IPS-18c (cell line): ENCODE data around the gene SERINC2.
"Not testable (repeated sequence)": the region's sequence is repeated elsewhere in the genome, so short reads cannot be mapped to it uniquely, and the experiment has no call there.

ENCODE experiments used
- H3K4me3 ChIP-seq: 2 replicates; pipeline ENCODE4 v1.7.0; 2013; ENCODE audit warnings: low read depth, mild to moderate bottlenecking, low read length, moderate library complexity; ENCODE audit not compliant: insufficient read depth
- H3K9me3 ChIP-seq: one replicate; pipeline ENCODE4 v1.6.1; 2013; ENCODE audit warnings: mild to moderate bottlenecking, low read length, moderate library complexity; ENCODE audit not compliant: control insufficient read depth, insufficient read depth

The SERINC2 gene

DNA sequence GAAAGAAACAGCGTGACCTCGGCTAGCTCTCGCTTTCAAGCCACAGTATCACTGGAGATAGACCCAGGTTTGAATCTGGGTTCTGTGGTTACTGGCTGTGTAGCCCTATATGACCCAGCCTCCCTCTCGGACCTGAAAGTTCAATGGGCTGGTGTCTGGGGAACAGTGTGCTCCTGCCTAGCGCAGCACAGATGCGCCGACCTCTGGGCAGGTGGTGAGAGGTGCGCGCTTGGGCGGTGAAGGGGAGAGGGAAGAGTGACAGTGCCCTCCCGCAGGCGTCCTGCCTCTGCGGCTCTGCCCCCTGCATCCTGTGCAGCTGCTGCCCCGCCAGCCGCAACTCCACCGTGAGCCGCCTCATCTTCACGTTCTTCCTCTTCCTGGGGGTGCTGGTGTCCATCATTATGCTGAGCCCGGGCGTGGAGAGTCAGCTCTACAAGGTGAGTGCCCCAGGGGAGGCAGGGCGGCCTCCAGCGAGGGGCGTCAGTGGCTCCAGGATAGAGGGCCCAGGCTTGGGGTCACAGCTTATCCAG is 10.5 kb downstream of the SERINC2 start:
- H3K4me3 ChIP-seq: no peak overlapping the region

DNA sequence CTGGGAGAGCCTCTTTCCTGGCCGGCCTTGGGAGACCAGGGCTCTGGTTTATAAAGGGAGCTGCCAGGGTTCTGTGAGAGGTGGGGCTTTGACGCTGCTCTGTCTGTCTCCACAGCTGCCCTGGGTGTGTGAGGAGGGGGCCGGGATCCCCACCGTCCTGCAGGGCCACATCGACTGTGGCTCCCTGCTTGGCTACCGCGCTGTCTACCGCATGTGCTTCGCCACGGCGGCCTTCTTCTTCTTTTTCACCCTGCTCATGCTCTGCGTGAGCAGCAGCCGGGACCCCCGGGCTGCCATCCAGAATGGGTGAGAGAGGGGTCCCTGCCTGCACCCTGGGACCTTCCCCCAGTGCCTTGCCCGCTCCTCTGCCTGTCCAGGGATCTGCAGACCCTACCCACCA is 11.6 kb downstream of the SERINC2 start:
- no peaks in the 10 kb centered on the region for H3K9me3 ChIP-seq
- no peak overlapping the region for H3K4me3 ChIP-seq

More for the DNA sequence above, 10.5 kb downstream of the SERINC2 start:
- H3K9me3 ChIP-seq: no peaks in the 10 kb centered on the region

DNA sequence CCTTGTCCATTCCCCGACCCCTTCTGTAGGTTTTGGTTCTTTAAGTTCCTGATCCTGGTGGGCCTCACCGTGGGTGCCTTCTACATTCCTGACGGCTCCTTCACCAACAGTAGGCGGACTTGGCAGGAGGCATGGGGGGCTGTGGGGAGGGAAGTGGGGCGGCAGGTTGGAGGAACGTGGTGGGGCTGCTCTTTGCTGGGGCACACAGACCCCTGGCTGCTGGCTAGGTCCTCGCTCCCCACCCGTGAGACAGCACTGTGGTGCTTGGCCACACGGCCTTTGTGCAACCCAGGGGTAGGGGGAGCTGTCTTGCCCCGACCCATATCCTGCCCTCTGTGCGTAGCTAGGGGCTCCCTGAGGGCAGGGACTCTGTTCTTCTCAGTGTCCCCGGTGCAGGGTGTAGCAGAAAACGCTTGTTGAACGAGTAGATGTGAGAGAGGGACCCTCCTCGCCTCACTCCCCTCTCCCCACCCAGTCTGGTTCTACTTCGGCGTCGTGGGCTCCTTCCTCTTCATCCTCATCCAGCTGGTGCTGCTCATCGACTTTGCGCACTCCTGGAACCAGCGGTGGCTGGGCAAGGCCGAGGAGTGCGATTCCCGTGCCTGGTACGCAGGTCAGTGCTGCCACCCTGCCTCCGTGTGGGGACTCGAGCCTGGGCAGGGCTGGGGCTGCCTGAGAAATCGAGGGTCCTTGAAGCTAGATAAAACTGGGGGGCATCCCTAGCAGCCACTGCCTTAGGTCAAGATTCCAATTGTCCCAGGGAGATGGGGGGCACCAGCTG is 12.5 kb downstream of the SERINC2 start:
- Histone ChIP-seq H3K4me3 (no peak overlapping the region), H3K9me3 (no peaks in the 10 kb centered on the region)

DNA sequence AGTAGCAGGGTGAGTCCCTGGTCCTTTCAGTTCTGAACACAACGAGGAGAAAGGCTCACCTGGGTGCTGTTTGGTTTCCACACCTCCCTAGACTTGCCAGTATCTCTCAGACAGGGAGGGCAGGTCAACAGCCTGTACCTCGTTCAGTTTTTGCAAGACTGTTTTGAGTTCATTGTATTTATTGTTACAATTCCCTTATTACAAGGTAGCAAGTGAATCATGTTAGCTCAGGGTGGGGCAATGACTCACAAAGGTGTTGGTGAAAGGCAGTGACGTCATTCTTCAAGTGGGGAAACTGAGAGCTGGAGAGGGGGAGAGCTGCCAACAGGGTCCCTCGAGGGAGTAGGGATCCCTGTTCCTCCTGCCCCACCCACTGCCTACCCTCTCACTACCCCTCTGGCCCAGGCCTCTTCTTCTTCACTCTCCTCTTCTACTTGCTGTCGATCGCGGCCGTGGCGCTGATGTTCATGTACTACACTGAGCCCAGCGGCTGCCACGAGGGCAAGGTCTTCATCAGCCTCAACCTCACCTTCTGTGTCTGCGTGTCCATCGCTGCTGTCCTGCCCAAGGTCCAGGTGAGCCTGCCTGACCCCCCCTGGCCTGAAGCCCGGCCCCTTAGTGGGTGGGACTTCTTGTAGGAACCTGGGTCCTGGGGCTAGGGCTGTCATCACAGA is 13.4 kb downstream of the SERINC2 start:
- Histone ChIP-seq H3K4me3 (no peak overlapping the region), H3K9me3 (no peaks in the 10 kb centered on the region)

DNA sequence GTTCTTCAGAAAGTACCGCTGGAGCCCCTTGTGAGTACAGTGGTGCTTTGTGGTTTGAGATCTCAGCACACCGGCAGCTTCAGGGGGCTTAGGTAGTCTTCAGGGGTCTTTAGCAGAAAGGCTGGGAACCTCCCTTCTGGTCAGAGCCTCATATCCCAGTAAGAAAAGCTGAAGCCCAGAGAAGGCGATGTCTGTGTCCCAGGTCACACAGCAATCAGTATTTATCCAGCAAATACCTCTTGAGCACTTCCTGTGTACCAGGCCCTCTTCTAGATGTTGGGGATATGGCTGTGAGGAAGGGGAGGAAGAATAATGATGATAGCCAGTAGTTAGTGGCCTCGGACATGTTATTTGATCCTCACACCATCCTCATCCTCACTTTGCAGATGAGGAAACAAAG is 14.3 kb downstream of the SERINC2 start:
- Histone ChIP-seq H3K4me3 (no peak overlapping the region), H3K9me3 (no peaks in the 10 kb centered on the region)

DNA sequence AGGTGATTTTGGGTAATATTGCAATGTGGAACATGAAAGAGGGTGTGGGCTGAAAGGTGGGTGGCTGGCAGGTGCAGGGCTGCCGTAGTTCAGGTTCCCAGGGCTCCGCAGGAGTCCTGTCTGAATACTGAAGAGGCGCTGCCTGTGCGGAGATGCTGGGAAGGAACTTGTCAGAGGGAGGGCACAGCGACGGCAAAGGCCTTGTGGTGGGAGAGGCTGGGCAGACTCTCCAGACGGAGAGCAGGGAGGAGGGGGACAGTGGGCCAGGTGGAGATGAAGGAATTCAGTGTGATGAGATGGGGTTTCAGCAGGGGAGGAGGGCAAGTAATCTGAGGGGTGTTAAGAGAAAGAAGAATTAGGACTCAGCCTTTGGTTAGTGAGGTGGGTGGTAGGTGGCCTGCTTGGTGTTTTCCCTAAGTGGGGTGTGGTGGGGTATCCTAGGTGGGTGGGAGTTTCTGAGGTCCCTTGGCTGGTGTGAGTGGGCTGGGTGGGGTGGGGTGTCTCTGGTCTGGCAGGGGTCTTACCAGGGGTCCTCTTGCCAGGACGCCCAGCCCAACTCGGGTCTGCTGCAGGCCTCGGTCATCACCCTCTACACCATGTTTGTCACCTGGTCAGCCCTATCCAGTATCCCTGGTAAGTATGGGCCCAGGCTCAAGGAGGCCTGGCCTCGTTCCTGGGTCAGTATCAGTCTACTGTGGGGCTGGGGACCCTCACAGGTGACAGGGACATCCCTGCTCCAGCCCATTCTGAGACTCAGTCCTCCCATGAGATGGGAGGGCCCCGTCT is 15.6 kb downstream of the SERINC2 start:
- H3K4me3 ChIP-seq: no peak overlapping the region
- no peaks in the 10 kb centered on the region for H3K9me3 ChIP-seq

DNA sequence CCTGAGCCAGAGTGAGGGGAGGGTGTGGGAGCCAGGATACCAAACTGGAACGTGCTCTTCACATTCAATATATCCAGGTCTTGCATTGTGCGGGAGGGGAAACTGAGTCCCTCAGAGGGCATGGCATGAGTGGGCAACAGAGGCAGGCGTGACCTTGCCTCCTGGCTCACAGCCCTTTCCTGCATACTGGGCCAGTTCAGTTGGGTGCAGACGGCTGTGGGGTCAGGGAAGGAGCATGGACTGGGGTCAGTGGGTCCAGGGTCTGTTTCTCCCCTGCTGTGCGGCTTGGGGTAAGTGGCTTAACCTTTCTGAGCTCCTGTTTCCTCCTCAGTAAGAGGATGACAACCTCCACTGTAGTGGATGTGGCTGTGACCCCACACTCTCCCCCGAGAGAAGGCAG is 16.6 kb downstream of the SERINC2 start:
- no peak overlapping the region for H3K4me3 ChIP-seq

DNA sequence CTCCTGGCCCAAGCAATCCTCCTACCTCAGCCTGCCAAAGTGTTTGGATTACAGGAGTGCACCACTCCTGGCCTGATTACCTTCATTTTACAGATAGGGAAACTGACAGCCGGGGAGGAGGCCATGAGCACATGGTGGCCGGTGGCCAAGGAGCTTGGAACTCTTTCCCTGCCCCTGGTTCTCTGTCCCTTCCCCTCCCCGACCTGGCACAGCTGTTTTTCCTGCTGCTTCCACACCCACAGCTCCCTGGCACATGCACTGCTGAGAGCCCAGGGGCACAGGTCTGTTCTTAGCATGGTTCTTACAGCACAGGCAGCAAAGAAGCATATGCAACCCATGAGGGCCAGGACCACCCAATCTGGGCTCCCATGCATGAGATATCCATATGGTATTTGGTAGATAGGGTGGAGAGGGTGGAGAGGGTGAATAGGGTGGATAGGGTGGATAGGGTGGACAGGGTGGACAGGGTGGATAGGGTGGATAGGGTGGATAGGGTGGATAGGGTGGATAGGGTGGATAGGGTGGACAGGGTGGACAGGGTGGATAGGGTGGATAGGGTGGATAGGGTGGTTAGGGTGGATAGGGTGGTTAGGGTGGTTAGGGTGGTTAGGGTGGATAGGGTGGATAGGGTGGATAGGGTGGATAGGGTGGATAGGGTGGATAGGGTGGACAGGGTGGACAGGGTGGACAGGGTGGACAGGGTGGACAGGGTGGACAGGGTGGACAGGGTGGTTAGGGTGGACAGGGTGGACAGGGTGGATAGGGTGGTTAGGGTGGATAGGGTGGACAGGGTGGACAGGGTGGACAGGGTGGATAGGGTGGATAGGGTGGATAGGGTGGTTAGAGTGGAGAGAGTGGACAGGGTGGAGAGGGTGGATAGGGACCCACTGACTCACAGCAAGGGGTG is 18.6 kb downstream of the SERINC2 start:
- H3K9me3 ChIP-seq, H3K4me3 ChIP-seq: not testable (repeated sequence)

More for the DNA sequence above, 16.6 kb downstream of the SERINC2 start:
- no peaks in the 10 kb centered on the region for H3K9me3 ChIP-seq

DNA sequence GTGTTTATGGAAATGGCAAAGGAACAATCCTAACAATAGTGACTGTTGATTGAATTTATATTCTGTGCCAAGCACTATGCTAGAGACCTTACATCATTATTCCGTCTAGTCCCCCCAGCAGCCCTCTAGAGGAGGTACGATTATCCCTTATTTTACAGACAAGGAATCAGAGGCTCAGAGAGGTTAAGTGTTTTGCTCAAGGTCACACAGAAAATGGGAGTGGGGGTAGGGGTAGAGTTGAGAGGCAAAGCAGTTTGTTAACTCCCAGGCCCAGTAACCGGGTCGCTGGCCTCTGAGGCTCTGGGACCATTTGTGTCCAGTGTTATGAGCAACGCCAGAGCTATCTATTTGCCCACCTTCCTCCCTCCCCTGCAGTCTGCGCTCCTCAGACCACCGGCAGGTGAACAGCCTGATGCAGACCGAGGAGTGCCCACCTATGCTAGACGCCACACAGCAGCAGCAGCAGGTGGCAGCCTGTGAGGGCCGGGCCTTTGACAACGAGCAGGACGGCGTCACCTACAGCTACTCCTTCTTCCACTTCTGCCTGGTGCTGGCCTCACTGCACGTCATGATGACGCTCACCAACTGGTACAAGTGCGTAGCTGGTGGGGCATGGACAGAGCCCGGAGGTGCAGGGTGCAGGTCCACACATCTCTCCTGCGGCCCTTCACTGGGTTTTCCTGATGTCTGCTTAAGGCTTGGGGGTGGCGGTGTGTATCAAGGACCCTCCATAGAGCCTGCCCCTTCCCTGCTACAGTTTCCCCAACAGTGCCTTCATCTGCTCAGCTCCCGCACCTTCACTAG is 19.8 kb downstream of the SERINC2 start:
- Histone ChIP-seq H3K4me3 (no peak overlapping the region), H3K9me3 (no peaks in the 10 kb centered on the region)

DNA sequence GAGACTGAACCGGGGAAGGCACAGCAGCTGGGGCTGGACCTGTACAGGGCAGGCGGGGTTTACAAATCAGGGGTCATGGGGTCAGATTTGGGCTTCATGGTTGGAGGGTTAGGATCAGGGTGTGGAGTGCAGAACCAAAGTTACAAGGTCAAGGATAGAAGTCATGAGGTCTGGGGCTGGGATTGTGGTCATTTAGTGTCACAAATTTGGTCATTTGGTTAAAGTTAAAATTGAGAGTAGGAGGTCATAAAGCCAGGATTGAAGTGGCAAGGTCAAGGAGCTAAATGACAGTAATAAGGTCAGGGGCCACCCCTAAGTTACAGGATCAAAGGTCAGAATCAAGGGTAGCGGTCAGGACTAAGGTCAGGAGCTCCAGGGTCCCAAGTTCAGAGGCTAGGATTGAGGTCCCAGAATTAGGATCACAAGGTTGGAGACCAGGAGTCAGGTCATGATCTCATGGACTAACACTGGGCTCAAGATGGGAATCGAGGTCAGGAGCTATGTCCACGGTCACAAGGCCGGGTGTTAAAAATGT is 20.4 kb downstream of the SERINC2 start:
- H3K4me3 ChIP-seq: no peak overlapping the region
- H3K9me3 ChIP-seq: no peaks in the 10 kb centered on the region

DNA sequence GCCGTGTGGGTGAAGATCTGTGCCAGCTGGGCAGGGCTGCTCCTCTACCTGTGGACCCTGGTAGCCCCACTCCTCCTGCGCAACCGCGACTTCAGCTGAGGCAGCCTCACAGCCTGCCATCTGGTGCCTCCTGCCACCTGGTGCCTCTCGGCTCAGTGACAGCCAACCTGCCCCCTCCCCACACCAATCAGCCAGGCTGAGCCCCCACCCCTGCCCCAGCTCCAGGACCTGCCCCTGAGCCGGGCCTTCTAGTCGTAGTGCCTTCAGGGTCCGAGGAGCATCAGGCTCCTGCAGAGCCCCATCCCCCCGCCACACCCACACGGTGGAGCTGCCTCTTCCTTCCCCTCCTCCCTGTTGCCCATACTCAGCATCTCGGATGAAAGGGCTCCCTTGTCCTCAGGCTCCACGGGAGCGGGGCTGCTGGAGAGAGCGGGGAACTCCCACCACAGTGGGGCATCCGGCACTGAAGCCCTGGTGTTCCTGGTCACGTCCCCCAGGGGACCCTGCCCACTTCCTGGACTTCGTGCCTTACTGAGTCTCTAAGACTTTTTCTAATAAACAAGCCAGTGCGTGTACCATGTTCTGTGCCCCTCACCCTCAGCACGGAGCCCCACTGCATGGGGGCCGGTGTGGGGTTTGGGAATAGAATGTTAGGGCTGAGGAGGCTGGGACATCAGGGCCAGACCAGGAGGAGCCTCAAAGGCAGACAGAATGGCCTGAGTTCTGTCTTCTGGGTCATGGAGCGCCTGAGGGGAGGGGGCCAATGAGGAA is 21.3 kb downstream of the SERINC2 start:
- no peaks in the 10 kb centered on the region for H3K9me3 ChIP-seq
- H3K4me3 ChIP-seq: no peak overlapping the region

DNA sequence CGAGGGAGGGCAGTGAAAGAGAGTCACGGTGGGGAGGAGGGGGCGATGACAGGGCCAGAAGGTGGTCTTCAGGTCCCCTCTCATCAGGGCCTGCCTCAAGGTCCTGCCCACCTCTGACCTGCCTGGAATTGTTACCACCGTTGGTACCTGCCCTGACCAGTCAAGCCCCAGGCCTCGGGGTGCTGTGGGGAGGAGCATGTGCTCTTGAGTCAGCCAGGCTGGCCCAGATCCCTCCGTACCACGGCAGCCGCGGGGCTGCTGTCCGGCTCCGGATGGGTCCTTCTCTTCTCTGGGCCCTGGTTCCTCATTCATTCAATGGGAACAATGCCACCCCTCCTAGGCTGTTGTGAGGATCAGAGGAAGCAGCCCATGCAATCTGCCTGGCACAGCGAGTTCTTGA is 22.0 kb downstream of the SERINC2 start:
- Histone ChIP-seq H3K9me3 (no peaks in the 10 kb centered on the region), H3K4me3 (no peak overlapping the region)

DNA sequence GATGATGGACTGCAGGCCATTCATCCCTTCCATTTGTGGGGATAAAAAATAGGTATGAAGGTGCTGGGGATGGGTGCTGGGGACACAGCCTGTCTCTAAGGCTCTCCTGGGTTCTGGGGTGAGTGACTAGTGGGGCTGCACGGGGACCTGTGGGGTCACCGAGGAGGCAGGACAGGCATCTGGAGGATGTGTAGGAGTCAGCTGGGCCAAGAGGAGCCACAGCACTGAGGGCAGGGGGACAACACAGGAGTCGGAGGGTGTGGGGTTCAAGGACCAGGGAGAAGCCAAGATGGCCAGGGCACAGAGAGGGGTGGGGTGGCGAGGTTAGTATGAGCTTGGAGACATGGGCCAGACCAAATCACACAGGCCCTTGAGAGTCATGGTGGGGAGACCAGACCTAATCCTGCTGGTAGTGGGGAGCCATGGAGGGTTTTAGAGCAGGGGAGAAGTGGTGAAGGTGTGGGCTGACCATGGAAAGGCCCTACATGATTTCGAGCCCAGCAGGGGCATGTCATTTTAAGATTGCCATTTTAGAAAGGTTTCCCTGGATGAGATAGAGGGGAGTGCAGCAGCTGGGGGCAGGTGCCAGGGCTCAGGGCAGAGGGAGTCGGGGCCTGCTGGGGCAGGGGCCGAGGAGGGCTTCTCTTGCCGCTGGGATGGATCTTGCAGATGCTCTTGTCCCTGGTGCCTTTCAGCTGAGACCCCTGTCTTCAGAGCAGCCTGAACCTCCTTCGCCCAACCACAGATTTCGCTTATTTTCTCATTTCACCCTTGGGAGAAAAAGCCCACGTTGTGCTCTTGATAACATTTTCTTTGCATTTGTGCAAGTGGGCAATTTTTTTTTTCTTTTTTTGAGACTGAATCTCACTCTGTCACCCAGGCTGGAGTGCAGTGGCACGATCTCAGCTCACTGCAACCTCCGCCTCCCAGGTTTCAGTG is 22.7 kb downstream of the SERINC2 start:
- no peak overlapping the region for H3K4me3 ChIP-seq
- H3K9me3 ChIP-seq: no peaks in the 10 kb centered on the region

DNA sequence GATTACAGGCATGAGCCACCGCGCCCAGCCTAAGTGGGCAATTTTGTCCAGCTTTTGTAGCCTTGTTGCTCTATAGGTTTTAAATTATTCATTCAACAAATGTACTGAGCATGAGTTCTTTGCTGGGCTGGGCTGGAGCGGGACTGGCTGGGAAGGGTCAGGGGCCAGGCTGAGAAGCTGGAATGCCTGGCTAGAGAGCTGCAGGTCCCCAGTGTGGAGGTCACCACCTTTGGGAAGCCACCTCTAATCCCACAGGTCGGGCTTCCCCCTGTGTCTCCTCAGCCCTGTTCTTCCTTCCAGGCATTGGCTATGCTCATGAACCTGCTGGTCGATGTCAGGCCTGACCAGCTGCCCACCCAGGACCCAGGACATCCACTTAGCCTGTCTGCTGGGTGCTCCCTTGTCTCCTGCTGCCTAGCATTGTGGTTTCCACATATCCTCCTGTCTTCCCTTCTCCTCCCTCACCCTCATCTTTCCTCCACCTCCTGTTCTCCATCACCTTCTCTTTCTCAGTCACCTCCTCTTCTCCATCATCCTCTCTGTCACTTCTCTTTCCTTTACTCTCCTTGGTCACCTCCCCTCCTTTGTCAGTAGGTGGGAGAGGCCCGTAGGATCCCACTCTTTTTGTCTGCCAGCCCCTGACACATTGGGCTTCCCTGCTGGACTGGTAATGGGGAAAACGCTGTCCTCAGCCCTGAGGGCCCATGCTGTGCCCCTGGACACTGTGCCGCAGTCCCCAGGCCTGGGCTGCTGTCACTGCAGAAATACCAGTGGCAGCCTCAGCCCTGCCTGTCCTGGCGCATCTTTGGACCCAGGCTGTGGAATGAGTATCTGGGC is 23.8 kb downstream of the SERINC2 start:
- H3K4me3 ChIP-seq: no peak overlapping the region
- H3K9me3 ChIP-seq: no peaks in the 10 kb centered on the region
